ENCODE measurements around the gene PABPN1.
"Not testable (repeated sequence)": the region's sequence is repeated elsewhere in the genome, so short reads cannot be mapped to it uniquely, and the experiment has no call there.

The PABPN1 gene

DNA sequence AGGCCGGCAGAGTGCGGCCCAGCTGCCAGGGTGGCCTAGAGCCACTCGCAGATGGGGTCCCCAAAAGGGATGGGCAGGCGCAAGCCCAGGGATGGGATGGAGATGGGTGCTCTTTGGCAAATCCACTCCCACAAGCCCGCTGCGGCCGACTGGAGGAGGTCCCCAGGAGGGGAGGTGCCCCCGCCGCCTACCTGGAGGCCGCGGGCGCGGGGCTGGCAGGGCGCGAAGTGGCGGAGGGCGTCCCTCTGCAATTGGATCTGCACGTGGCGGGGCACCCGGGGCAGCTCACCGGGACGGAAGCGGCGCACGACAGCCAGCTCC is 19.3 kb upstream of the PABPN1 start:
- DNase-seq, result no peak

DNA sequence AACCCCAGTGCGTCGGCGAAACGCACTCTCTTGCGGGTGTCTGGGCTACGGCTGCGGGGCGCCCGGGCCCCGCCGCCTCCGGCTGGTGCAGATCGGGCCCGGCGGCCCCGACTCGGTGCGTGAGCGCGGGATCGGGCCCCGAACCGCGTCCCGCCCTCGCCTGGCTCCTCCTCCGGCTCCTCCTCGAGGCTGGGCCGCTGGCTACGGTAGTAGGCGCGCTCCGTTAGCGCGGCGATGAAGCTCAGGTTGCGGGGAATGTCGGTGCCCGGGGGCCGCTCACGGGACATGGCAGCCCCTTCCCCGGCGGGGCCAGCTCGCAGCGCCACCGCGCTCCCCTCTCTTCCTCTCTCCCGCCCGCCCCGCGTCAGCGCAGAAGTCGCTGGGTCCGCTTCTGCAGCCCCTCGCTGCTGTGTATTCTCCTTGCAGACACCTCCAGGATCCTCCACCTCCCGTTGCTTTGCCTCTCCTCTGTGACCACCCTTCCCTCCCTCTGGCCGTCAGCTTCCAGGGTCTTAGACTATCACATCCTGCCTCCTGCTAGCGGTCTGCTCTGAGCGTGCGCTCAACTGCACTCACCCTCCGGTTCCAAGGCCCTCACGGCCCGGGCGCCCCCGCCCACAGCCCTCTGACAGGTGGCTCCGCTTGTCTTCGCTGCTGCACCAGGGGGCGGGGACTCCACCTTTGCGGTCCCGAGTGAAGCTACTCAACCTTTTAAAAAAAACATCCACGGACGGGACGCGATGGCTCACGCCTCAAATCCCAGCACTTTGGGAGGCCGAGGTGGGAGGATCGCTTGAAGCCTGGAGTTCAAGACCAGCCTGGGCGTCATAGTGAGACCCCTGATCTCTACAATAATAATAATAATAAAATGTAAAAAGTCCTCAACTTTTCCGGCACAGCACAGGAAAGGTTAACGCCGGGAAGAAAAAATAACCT is 18.7 kb upstream of the PABPN1 start, which contains the start of gene PPP1R3E:
TSS of gene PPP1R3E (minus strand) at position 570 of the 936 bp plus-strand sequence. CDS start at position 287, 283 bp downstream.
- peak; percentile 72 for DNase-seq

DNA sequence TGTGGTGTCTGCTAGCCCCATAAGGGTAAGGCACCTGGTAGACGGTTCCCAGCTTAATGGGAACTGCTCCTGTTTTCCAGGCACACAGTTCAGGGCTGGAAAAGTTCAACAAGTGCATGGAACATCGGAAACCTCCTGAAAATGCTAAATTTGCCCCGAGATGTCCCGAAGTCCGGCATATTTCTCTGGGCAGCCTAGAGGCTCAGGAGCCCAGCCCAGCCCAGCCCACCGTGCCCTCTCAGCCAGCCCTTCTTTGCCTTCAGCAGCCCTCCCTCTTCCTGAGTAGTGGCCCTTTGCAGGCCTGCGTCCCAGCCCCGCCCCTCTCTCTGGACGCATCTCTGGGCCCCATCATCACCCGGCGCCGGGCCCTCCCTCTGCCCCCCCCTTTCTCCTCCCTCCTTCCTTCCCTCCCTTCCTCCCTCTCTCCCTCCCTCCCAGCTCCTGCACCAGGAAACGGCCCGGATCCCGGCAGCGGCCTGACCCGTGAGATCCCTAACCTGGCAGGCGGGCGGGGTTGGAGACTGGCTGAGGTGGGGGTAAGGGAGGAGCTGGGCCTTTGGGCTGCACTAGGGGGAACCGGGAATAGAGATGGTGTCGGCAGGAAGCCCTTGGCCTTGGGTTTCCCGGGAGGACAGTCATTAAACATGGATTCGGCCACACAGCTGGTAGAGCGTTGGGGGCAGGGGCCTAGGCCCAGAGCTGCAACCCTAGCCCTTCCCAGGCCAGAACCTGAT is 14.7 kb upstream of the PABPN1 start, which contains the start of gene BCL2L2:
TSS of gene BCL2L2 (plus strand) at position 422 of the 734 bp plus-strand sequence. CDS start 935 bp downstream, outside the sequence.
- peak; percentile 86 for DNase-seq

DNA sequence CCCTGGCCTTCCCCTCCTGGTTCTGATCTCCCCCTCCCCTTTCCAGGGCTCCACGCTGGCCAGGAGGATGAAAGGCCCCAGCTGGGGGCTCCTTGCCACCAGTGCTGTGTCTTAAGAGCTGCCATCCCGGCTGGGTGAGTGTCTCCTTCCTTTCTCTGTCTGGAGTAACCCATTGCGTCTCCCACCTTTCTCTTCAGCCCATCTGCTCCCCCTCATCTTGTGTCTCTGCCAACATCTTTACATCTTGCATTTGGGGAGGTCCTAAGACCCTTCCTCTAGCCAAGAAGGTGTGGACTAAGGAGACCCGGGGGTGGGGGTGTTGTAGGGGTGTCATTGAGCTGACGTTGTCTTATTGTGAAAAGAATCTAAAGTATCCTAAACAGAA is 14.1 kb upstream of the PABPN1 start:
- no peak for DNase-seq

DNA sequence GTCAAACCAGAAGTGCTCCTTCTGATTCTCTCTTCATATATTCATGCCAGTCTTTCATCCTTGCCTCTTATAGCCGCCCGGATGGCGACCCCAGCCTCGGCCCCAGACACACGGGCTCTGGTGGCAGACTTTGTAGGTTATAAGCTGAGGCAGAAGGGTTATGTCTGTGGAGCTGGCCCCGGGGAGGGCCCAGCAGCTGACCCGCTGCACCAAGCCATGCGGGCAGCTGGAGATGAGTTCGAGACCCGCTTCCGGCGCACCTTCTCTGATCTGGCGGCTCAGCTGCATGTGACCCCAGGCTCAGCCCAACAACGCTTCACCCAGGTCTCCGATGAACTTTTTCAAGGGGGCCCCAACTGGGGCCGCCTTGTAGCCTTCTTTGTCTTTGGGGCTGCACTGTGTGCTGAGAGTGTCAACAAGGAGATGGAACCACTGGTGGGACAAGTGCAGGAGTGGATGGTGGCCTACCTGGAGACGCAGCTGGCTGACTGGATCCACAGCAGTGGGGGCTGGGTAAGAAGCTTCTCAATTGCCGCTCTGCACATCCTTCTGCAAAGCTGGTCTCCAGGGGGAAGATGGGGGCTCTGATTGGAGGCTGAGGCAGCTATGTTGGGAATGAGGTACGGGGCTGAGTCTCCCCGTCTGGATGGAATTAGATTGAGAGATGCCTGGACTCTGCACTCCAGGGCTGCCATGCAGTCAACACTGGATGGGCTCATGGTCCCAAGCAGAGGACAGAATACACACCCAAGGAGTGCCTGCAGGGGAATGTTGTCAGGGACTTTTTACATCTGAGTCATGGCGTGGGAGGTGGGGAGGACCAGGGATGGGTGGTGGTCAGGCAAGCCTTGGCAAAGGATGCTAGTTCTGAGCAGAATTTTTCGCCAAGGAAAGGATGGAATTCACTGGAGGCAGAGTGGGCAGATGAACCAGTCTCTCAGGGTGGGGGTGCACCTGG is 13.3 kb upstream of the PABPN1 start:
- no peak for DNase-seq

DNA sequence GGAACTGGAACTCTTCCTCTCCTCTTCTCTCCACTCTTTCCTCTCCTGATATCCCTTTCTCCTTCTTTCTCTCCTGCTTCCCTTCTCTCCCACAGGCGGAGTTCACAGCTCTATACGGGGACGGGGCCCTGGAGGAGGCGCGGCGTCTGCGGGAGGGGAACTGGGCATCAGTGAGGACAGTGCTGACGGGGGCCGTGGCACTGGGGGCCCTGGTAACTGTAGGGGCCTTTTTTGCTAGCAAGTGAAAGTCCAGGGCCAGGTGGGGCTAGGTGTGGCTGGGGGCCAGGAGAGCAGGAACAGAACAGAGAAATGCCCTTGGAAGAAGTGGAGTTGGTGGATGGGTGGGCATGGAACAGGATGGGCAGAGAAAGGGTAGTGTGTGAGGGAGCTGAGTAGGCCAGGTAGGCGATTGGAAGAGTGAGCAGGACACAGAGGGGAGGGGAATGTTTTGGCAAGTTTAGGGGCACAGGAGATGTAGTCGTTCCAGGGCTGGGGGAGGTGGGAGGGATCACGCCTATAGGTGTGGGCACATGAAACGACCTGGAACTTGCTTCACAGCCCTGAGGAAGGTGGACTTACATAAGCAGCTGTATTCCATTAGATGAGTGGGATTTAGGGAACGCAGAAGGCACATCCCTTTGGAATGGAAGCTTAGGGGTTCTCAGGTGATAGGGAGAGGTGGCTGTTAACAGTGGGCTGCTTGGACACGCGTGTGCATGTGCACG is 12.4 kb upstream of the PABPN1 start:
- DNase-seq, result no peak

DNA sequence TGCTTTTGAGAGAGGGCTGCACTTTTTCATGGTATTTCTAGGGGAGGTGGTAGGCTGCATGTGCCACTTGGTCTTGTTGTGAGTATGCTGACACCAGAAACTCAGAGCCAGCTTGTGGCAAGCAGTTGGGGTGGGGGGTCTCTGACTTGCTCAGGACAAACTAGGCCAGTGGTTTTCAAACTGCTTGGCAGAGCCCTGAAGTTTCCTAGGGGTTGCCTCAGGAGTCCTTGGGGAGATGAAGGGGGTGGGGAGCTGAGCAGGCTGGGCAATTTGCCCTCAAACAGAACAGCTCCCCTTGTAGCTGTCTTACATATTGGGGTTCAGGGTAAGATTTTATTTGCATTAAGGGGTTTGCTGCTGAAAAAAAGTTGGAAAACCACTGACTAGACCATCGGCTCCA is 10.7 kb upstream of the PABPN1 start:
- no peak for DNase-seq

DNA sequence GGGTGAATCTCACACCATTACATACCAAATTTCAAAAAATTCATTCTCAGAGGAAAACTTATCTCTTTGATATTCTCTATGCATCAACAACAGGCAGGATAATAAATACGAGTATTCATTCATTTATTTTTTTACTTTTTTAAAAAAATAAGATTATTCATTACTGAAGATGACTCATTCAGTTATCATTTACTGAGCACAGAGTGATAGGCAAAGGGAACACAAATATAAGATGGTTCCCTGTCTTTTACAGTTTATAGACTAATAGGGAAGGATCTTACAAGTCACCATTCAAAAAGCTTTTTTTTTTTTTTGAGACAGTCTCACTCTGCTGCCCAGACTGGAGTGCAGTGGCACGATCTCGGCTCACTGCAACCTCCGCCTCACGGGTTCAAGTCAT is 5.0 kb upstream of the PABPN1 start:
- DNase-seq, result no peak

DNA sequence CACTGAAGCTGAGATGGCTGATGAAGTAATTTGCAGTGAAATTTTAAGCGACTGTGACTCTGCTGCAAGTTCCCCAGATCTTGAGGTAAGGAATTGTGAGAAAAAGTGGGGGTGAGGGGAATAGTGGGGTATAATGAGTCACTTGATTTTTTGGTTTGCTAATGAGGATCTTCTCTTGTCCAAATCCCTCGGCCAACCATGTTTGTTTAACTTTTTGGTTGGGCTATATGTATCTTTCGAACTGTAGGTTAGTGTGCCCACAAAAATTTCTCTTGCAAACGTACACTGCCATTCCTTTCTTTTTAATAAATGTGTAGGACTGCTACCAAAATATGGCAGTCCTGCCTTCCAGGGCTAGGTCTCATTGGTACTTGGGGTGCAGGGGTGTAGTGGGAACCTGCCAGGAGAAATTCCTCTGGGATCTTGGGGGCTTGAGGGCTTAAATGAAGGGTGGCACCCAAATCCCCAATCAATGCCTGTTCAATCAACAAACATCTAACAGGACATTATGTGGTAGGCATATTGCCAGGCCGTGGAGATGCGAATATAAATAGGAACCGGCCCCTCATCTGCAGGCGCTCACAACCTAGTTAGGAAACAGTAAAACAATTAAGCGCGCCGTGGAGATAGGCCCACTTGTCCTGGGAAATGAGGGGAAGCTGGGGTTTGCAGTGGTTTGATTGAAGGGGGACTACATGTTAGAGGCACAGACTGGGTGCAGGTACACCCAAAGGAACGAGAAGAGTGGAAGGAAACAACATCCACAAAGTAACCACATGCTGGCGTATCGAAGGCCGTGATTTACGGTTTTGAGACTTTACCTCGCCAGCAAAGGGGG is 1.3 kb upstream of the PABPN1 start:
- no peak for DNase-seq

DNA sequence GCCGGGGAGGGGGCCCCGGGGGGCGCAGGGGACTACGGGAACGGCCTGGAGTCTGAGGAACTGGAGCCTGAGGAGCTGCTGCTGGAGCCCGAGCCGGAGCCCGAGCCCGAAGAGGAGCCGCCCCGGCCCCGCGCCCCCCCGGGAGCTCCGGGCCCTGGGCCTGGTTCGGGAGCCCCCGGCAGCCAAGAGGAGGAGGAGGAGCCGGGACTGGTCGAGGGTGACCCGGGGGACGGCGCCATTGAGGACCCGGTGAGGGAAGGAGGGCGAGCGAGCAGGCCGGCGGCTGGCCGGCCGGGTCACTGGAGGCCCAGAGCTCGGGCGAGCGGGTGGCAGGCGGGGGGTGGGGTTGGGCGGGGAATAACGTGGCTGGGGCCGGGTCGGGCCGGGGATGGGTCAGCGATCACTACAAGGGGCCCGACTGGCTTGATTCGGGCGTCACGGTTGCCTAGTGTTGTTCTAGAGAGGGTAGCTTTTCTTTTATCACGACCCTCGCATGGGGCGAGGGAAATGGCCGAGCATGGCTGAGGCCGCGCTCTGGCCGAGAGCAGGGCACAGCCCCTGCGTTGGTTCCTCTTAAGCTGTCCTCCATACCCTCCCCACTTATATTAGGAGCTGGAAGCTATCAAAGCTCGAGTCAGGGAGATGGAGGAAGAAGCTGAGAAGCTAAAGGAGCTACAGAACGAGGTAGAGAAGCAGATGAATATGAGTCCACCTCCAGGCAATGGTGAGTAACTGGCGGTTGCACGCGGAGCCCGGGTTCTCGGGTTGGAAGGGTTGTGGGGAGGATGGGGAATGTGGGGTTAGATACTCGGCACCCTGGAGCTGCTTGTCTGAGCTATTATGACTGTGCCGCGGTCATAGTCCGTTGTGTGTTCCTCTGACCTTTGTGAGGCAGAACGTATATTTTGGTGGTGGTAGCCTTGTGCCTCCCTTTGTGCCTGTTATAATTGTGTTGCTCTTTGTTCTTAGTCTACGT is 603 bp downstream of the PABPN1 start:
- no peak for DNase-seq

DNA sequence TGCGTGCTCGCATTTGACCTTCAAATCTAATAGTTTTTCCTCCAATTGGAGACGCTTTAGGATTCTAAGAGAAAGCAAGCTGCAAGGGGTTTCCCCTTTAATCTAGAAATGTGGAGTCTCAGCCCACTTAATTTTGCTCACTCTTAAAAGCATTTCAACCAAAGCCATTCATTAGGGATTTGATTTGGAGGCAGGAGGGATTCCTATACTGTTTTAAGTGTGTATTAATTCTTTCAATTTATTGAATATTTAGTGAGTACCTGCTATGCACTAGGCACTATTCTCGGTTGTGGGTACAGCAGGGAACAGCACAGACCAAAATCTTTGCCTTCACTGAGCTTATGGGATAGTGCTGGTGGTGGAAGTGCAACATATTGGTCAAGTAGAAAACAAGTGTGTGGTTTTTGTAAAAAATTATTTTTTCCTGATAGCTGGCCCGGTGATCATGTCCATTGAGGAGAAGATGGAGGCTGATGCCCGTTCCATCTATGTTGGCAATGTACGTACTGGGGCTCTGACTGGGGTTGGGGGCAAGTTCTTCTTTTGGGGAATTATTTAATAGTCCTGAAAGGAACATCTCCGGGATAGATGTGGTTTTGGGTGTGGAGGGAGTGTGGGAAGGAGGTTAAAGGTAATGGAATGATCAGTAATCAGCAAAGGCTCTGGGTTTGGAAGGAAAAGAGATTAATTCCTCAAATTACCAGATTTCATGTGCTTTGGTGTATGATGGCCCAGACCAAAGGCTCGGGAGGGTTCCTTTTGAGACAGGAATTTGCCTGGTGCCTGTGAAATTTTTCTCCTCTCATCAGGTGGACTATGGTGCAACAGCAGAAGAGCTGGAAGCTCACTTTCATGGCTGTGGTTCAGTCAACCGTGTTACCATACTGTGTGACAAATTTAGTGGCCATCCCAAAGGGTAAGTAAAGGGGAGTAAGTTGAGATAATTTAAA is 1.6 kb downstream of the PABPN1 start:
- DNase-seq, result no peak

DNA sequence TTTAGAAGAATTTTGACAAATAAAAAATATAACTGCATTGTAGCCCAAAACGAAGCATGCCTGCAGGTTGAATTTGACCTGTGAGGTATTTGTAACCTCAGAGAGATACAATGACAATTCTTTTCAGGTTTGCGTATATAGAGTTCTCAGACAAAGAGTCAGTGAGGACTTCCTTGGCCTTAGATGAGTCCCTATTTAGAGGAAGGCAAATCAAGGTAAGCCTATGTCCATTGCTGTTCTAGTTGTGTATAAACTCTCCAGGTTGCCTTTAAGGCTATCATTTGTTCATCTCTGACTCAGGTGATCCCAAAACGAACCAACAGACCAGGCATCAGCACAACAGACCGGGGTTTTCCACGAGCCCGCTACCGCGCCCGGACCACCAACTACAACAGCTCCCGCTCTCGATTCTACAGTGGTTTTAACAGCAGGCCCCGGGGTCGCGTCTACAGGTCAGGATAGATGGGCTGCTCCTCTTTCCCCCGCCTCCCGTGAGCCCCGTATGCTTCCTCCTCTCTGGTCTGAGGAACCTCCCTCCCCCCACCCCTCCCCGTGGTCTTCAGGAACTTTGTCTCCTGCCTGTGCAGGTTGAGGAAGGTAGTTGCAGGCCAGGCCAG is 2.7 kb downstream of the PABPN1 start:
- DNase-seq, result no peak

DNA sequence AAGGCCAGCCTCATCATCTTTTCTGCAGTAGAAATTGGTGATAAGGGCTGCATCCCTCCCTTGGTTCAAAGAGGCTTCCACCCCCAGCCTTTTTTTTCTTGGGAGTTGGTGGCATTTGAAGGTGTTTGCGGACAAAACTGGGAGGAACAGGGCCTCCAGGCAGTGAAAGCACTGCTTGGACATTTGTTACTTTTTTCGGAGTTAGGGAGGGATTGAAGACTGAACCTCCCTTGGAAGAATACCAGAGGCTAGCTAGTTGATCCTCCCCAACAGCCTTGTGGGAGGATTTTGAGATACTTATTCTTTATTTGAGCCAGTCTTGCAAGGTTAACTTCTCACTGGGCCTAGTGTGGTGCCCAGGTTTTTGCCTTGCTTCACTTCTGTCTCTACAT is 3.2 kb downstream of the PABPN1 start:
- no peak for DNase-seq

DNA sequence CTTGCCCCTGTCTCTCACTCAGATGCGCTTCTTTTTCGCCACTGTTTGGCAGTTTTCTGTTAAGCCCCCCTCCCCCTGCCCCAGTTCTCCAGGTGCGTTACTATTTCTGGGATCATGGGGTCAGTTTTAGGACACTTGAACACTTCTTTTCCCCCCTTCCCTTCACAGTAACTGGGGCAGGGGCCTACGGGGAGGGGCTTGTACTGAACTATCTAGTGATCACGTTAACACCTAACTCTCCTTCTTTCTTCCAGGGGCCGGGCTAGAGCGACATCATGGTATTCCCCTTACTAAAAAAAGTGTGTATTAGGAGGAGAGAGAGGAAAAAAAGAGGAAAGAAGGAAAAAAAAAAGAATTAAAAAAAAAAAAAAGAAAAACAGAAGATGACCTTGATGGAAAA is 3.7 kb downstream of the PABPN1 start:
- DNase-seq, result no peak

DNA sequence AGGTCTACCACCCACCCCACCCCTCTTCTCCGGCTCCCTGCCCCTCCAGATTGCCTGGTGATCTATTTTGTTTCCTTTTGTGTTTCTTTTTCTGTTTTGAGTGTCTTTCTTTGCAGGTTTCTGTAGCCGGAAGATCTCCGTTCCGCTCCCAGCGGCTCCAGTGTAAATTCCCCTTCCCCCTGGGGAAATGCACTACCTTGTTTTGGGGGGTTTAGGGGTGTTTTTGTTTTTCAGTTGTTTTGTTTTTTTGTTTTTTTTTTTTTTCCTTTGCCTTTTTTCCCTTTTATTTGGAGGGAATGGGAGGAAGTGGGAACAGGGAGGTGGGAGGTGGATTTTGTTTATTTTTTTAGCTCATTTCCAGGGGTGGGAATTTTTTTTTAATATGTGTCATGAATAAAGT is 4.5 kb downstream of the PABPN1 start:
- DNase-seq, result not testable (repeated sequence)

DNA sequence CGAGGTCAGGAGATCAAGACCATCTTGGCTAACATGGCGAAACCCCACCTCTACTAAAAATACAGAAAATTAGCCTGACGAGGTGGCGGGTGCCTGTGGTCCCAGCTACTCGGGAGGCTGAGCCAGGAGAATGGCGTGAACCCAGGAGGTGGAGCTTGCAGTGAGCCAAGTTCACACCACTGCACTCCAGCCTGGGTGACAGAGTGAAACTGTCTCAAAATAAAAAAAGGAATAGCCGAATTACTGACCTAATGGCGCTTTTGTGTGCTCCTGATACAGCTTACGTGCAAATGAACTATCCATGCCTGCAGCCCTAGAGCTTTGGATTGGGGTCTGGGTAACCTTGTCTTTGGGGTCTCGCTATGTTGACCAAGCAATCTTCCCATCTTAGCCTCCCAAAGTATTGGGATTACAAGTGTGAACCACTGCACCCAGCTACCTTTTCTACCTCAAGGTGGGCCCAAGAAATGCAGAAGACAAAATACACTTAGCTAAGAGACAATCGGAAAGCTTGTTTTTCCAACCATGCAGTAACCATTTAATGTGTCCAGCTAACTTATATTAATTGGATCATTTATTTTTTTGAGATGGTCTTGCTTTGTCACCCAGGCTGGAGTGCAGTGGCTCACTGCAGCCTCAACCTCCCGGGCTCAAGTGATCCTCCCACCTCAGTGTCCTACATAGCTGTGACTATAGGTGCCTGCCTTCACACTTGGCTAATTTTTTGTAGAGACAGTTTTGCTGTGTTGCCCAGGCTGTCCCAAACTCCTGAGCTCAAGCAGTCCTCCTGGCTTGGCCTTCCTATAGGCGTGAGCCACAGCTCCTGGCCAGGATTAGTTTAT is 5.5 kb downstream of the PABPN1 start:
- DNase-seq, result no peak
